ENCODE measurements around the gene C1QBP.

C1QBP gene

GRCh38 chr17:5480962-5481361 is 42.0 kb upstream of the C1QBP start:
- peaks cover 0 to 7% (median 3%) of the 10 kb centered on the region in 5 experiments for H3K9me3 ChIP-seq (ENCODE audit: control extremely low read depth in 1 of 5, control insufficient read depth in 4 of 5, insufficient read depth in 2 of 5, low read depth in 1 of 5, low read length in 4 of 5)
- POLR2A ChIA-PET, result no interaction called here
- no peak overlapping the region for H3K4me3 ChIP-seq (ENCODE audit: control insufficient read depth in 1 of 7, extremely low read depth in 1 of 7, insufficient read depth in 4 of 7, low read depth in 2 of 7, low read length in 6 of 7)
- H3K27ac ChIP-seq (ENCODE audit: insufficient read depth in 1 of 2, low read depth in 1 of 2, low read length in 2 of 2, poor library complexity in 1 of 2, severe bottlenecking in 2 of 2), result no peak overlapping the region
- CTCF ChIA-PET, result interaction anchor here (1.5 kb wide), 1 partner anchor 47 kb away, joined by 5 read pairs; no protein-coding TSS in a partner anchor
- DNase-seq, result no peak
- 97% methylated on average over 4 of the region's 6 CpGs for WGBS (ENCODE audit: insufficient coverage)
- no peaks in the 10 kb centered on the region for H3K27me3 ChIP-seq (replicated peaks in 2 of 5; ENCODE audit: control insufficient read depth in 4 of 5, insufficient read depth in 5 of 5, low read length in 4 of 5)
- H3K36me3 ChIP-seq (ENCODE audit: control insufficient read depth in 4 of 4, insufficient read depth in 4 of 4, low read length in 3 of 4), result peaks cover 36 to 69% (median 55%) of the 10 kb centered on the region in 4 experiments
- peaks cover 7 to 13% (median 10%) of the 10 kb centered on the region in 4 experiments for H3K4me1 ChIP-seq (ENCODE audit: control extremely low read depth in 1 of 4, control insufficient read depth in 4 of 4, insufficient read depth in 4 of 4, low read length in 3 of 4)

GRCh38 chr17:5478992-5479391 is 40.0 kb upstream of the C1QBP start:
- H3K4me1 ChIP-seq (ENCODE audit: control extremely low read depth in 1 of 4, control insufficient read depth in 4 of 4, insufficient read depth in 4 of 4, low read length in 3 of 4), result no peaks in the 10 kb centered on the region
- 97% methylated on average over 4 of the region's 4 CpGs for WGBS (ENCODE audit: insufficient coverage)
- ChIA-PET POLR2A (no interaction called here), CTCF (no interaction called here)
- H3K27me3 ChIP-seq (replicated peaks in 2 of 5; ENCODE audit: control insufficient read depth in 4 of 5, insufficient read depth in 5 of 5, low read length in 4 of 5), result no peaks in the 10 kb centered on the region
- no peak overlapping the region for H3K27ac ChIP-seq (ENCODE audit: insufficient read depth in 1 of 2, low read depth in 1 of 2, low read length in 2 of 2, poor library complexity in 1 of 2, severe bottlenecking in 2 of 2)
- H3K4me3 ChIP-seq (ENCODE audit: control insufficient read depth in 1 of 7, extremely low read depth in 1 of 7, insufficient read depth in 4 of 7, low read depth in 2 of 7, low read length in 6 of 7), result no peak overlapping the region
- no peak for DNase-seq
- peaks cover 0 to 7% (median 3%) of the 10 kb centered on the region in 5 experiments for H3K9me3 ChIP-seq (ENCODE audit: control extremely low read depth in 1 of 5, control insufficient read depth in 4 of 5, insufficient read depth in 2 of 5, low read depth in 1 of 5, low read length in 4 of 5)
- peaks cover 35 to 82% (median 62%) of the 10 kb centered on the region in 4 experiments for H3K36me3 ChIP-seq (ENCODE audit: control insufficient read depth in 4 of 4, insufficient read depth in 4 of 4, low read length in 3 of 4)

GRCh38 chr17:5473906-5474305 is 35.0 kb upstream of the C1QBP start:
- Histone ChIP-seq H3K4me3 (ENCODE audit: control insufficient read depth in 1 of 7, extremely low read depth in 1 of 7, insufficient read depth in 4 of 7, low read depth in 2 of 7, low read length in 6 of 7) (no peak overlapping the region), H3K27me3 (replicated peaks in 2 of 5; ENCODE audit: control insufficient read depth in 4 of 5, insufficient read depth in 5 of 5, low read length in 4 of 5) (no peaks in the 10 kb centered on the region), H3K27ac (ENCODE audit: insufficient read depth in 1 of 2, low read depth in 1 of 2, low read length in 2 of 2, poor library complexity in 1 of 2, severe bottlenecking in 2 of 2) (no peak overlapping the region), H3K9me3 (ENCODE audit: control extremely low read depth in 1 of 5, control insufficient read depth in 4 of 5, insufficient read depth in 2 of 5, low read depth in 1 of 5, low read length in 4 of 5) (peaks cover 0 to 7% (median 3%) of the 10 kb centered on the region in 5 experiments), H3K4me1 (ENCODE audit: control extremely low read depth in 1 of 4, control insufficient read depth in 4 of 4, insufficient read depth in 4 of 4, low read length in 3 of 4) (no peaks in the 10 kb centered on the region), H3K36me3 (ENCODE audit: control insufficient read depth in 4 of 4, insufficient read depth in 4 of 4, low read length in 3 of 4) (peaks cover 18 to 51% (median 41%) of the 10 kb centered on the region in 4 experiments)
- DNase-seq, result no peak
- ChIA-PET CTCF (interaction anchor here (1.3 kb wide), 1 partner anchor 26 kb away, joined by 4 read pairs; no protein-coding TSS in a partner anchor), POLR2A (no interaction called here)
- WGBS (ENCODE audit: insufficient coverage), result 92% methylated on average over 2 of the region's 2 CpGs

DNA sequence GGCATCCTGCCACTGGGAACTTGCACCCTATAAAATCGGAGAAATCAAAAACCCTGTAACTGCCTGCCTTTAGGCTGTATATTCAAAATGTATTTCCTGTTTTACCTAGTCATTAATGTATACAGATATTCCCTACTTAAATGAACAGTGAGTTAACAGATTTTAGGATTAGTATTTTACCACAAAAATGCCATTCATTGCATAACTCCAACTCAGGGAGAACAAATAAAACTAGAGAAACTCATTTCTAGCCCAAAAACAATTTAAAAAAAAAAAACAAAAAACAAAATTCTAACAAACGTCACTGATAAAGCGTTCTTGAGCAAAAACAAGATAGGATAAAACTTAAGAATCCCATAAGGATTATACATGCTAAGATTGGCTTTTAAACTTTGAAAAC is 33.6 kb upstream of the C1QBP start:
- Histone ChIP-seq H3K27me3 (replicated peaks in 2 of 5; ENCODE audit: control insufficient read depth in 4 of 5, insufficient read depth in 5 of 5, low read length in 4 of 5) (no peaks in the 10 kb centered on the region), H3K36me3 (ENCODE audit: control insufficient read depth in 4 of 4, insufficient read depth in 4 of 4, low read length in 3 of 4) (peaks cover 7 to 38% (median 28%) of the 10 kb centered on the region in 4 experiments), H3K27ac (ENCODE audit: insufficient read depth in 1 of 2, low read depth in 1 of 2, low read length in 2 of 2, poor library complexity in 1 of 2, severe bottlenecking in 2 of 2) (no peak overlapping the region), H3K4me3 (ENCODE audit: control insufficient read depth in 1 of 7, extremely low read depth in 1 of 7, insufficient read depth in 4 of 7, low read depth in 2 of 7, low read length in 6 of 7) (no peak overlapping the region), H3K4me1 (ENCODE audit: control extremely low read depth in 1 of 4, control insufficient read depth in 4 of 4, insufficient read depth in 4 of 4, low read length in 3 of 4) (peaks cover 1 to 7% (median 4%) of the 10 kb centered on the region in 4 experiments), H3K9me3 (ENCODE audit: control extremely low read depth in 1 of 5, control insufficient read depth in 4 of 5, insufficient read depth in 2 of 5, low read depth in 1 of 5, low read length in 4 of 5) (no peaks in the 10 kb centered on the region)
- WGBS (ENCODE audit: insufficient coverage), result 89% methylated on average over 1 of the region's 3 CpGs
- DNase-seq, result no peak
- ChIA-PET POLR2A (interaction anchor here (0.5 kb wide), 1 partner anchor 12 kb away, joined by 3 read pairs; no protein-coding TSS in a partner anchor), CTCF (interaction anchor here (0.6 kb wide), 1 partner anchor 79 kb away, joined by 3 read pairs; no protein-coding TSS in a partner anchor)

DNA sequence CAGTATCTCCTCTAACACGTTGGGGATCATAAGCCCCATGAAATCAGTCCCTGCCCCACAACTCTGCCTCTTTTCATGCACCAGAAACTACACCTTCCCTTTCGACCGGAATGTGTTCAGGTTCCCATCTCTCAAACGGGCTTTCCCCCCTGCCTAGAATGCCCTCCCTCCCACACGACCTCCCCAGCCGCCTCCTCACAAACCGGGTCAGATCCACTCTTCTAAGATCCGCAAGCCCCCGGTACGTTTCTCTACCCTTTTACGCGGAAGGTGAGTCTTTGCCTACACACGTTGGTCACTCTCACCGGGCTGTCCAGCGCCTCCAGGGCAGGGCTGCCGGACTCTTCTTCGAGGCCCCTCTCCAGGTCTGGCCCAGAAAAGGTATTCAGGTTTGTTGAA is 29.1 kb upstream of the C1QBP start:
- no peak for DNase-seq
- POLR2A ChIA-PET, result interaction anchor here (1.5 kb wide), 1 partner anchor 17 kb away, joined by 9 read pairs; the partner anchor contains the start of genes DERL2 and MIS12
- Histone ChIP-seq H3K27ac (ENCODE audit: insufficient read depth in 1 of 2, low read depth in 1 of 2, low read length in 2 of 2, poor library complexity in 1 of 2, severe bottlenecking in 2 of 2) (peak overlapping the region in 1 of 2 experiments; percentile 69), H3K4me1 (ENCODE audit: control extremely low read depth in 1 of 4, control insufficient read depth in 4 of 4, insufficient read depth in 4 of 4, low read length in 3 of 4) (peaks cover 4 to 21% (median 16%) of the 10 kb centered on the region in 4 experiments), H3K27me3 (replicated peaks in 2 of 5; ENCODE audit: control insufficient read depth in 4 of 5, insufficient read depth in 5 of 5, low read length in 4 of 5) (no peaks in the 10 kb centered on the region), H3K4me3 (ENCODE audit: control insufficient read depth in 1 of 7, extremely low read depth in 1 of 7, insufficient read depth in 4 of 7, low read depth in 2 of 7, low read length in 6 of 7) (peak overlapping the region; percentile 82 to 96 (median 86)), H3K9me3 (ENCODE audit: control extremely low read depth in 1 of 5, control insufficient read depth in 4 of 5, insufficient read depth in 2 of 5, low read depth in 1 of 5, low read length in 4 of 5) (no peaks in the 10 kb centered on the region), H3K36me3 (ENCODE audit: control insufficient read depth in 4 of 4, insufficient read depth in 4 of 4, low read length in 3 of 4) (peaks cover 0 to 13% (median 2%) of the 10 kb centered on the region in 4 experiments)
- CTCF ChIA-PET, result no interaction called here
- under 1% methylated on average over 17 of the region's 17 CpGs for WGBS (ENCODE audit: insufficient coverage)

GRCh38 chr17:5467416-5467815 is 28.5 kb upstream of the C1QBP start:
- WGBS (ENCODE audit: insufficient coverage), result 22% methylated on average over 6 of the region's 8 CpGs
- H3K4me1 ChIP-seq (ENCODE audit: control extremely low read depth in 1 of 4, control insufficient read depth in 4 of 4, insufficient read depth in 4 of 4, low read length in 3 of 4), result peaks cover 4 to 21% (median 16%) of the 10 kb centered on the region in 4 experiments
- DNase-seq, result no peak
- H3K27me3 ChIP-seq (replicated peaks in 2 of 5; ENCODE audit: control insufficient read depth in 4 of 5, insufficient read depth in 5 of 5, low read length in 4 of 5), result no peaks in the 10 kb centered on the region
- CTCF ChIA-PET, result no interaction called here
- peaks cover 1 to 11% (median 2%) of the 10 kb centered on the region in 4 experiments for H3K36me3 ChIP-seq (ENCODE audit: control insufficient read depth in 4 of 4, insufficient read depth in 4 of 4, low read length in 3 of 4)
- peak overlapping the region in 6 of 7 experiments; percentile 82 to 96 (median 89) for H3K4me3 ChIP-seq (ENCODE audit: control insufficient read depth in 1 of 7, extremely low read depth in 1 of 7, insufficient read depth in 4 of 7, low read depth in 2 of 7, low read length in 6 of 7)
- H3K27ac ChIP-seq (ENCODE audit: insufficient read depth in 1 of 2, low read depth in 1 of 2, low read length in 2 of 2, poor library complexity in 1 of 2, severe bottlenecking in 2 of 2), result peak overlapping the region in 1 of 2 experiments; percentile 69
- H3K9me3 ChIP-seq (ENCODE audit: control extremely low read depth in 1 of 5, control insufficient read depth in 4 of 5, insufficient read depth in 2 of 5, low read depth in 1 of 5, low read length in 4 of 5), result no peaks in the 10 kb centered on the region
- POLR2A ChIA-PET, result no interaction called here

DNA sequence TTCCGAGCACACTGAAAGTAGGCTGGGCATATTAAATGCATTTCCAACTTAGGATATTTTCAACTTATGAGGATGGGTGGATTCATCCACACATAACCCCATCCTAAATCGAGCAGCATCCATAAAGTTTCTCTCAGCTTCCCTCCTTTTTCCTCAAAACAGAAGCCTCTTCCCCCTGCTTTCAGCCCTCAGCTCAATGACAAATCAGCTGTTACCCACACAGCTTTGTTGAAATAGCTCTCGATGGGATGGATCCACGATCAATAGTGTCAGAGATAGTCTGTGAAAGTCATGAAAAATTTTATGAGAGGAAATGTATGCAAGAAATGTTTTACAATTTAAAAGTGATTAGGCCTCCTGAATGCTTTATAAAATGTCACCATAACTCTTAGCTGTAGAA is 27.3 kb upstream of the C1QBP start:
- 100% methylated on average over 1 of the region's 4 CpGs for WGBS (ENCODE audit: insufficient coverage)
- CTCF ChIA-PET, result no interaction called here
- POLR2A ChIA-PET, result interaction anchor here (0.6 kb wide), 1 partner anchor 185 kb away, joined by 4 read pairs; no protein-coding TSS in a partner anchor
- no peak for DNase-seq
- no peak overlapping the region for H3K27ac ChIP-seq (ENCODE audit: insufficient read depth in 1 of 2, low read depth in 1 of 2, low read length in 2 of 2, poor library complexity in 1 of 2, severe bottlenecking in 2 of 2)
- H3K4me3 ChIP-seq (ENCODE audit: control insufficient read depth in 1 of 7, extremely low read depth in 1 of 7, insufficient read depth in 4 of 7, low read depth in 2 of 7, low read length in 6 of 7), result no peak overlapping the region
- no peaks in the 10 kb centered on the region for H3K27me3 ChIP-seq (replicated peaks in 2 of 5; ENCODE audit: control insufficient read depth in 4 of 5, insufficient read depth in 5 of 5, low read length in 4 of 5)
- H3K9me3 ChIP-seq (ENCODE audit: control extremely low read depth in 1 of 5, control insufficient read depth in 4 of 5, insufficient read depth in 2 of 5, low read depth in 1 of 5, low read length in 4 of 5), result no peaks in the 10 kb centered on the region
- H3K4me1 ChIP-seq (ENCODE audit: control extremely low read depth in 1 of 4, control insufficient read depth in 4 of 4, insufficient read depth in 4 of 4, low read length in 3 of 4), result peaks cover 4 to 21% (median 16%) of the 10 kb centered on the region in 4 experiments
- H3K36me3 ChIP-seq (ENCODE audit: control insufficient read depth in 4 of 4, insufficient read depth in 4 of 4, low read length in 3 of 4), result peaks cover 3 to 11% (median 6%) of the 10 kb centered on the region in 4 experiments

All from common myeloid progenitor, CD34-positive (primary cell).